Nephron progenitor cell (in vitro differentiated cells): ENCODE measurements around the gene ROBO2.

ENCODE experiments used
- DNase-seq: peaks from one replicate; pipeline ENCODE4 v3.0.0; 2021
- H3K27ac Mint-ChIP-seq: 2 replicates; pipeline ENCODE4 v1.8.0; 2021; ENCODE audit warnings: mild to moderate bottlenecking, moderate library complexity, mixed read lengths
- H3K27me3 Mint-ChIP-seq: 2 replicates; pipeline ENCODE4 v1.8.0; 2021; ENCODE audit warnings: mild to moderate bottlenecking, low read depth, mixed read lengths; ENCODE audit not compliant: poor library complexity
- H3K36me3 Mint-ChIP-seq: 2 replicates; pipeline ENCODE4 v1.8.0; 2021; ENCODE audit warnings: low read depth, mixed read lengths
- H3K4me1 Mint-ChIP-seq: 2 replicates; pipeline ENCODE4 v1.8.0; 2021; ENCODE audit warnings: mixed read lengths
- H3K4me3 Mint-ChIP-seq: 2 replicates; pipeline ENCODE4 v1.8.0; 2021; ENCODE audit warnings: mild to moderate bottlenecking, moderate library complexity, mixed read lengths
- H3K9me3 Mint-ChIP-seq: 2 replicates; pipeline ENCODE4 v1.8.0; 2021; ENCODE audit warnings: mild to moderate bottlenecking, moderate library complexity, mixed read lengths
- CTCF ChIP-seq: fragments of 200-600 bp; sonication (generic); IDR thresholded peaks from 2 replicates; pipeline ENCODE4 v1.5.0; 2021; ENCODE audit warnings: antibody characterized with exemption

The ROBO2 gene

GRCh38 chr3:77186319-77186718 lies 146.4 kb downstream of the ROBO2 start:
- Mint-ChIP-seq H3K27ac (no peak overlapping the region), H3K4me1 (peaks cover 21% of the 10 kb centered on the region), H3K27me3 (no peaks in the 10 kb centered on the region), H3K9me3 (no peaks in the 10 kb centered on the region), H3K4me3 (no peak overlapping the region), H3K36me3 (no peaks in the 10 kb centered on the region)
- no peak for TF ChIP-seq CTCF
- no peak for DNase-seq

GRCh38 chr3:77186728-77187127 lies 146.8 kb downstream of the ROBO2 start:
- Mint-ChIP-seq H3K27me3 (no peaks in the 10 kb centered on the region), H3K4me3 (no peak overlapping the region), H3K9me3 (no peaks in the 10 kb centered on the region), H3K36me3 (no peaks in the 10 kb centered on the region), H3K4me1 (peaks cover 25% of the 10 kb centered on the region), H3K27ac (no peak overlapping the region)
- no peak for DNase-seq
- no peak for TF ChIP-seq CTCF

GRCh38 chr3:77188210-77188609 lies 148.3 kb downstream of the ROBO2 start:
- no peak for DNase-seq
- no peak for TF ChIP-seq CTCF
- no peaks in the 10 kb centered on the region for H3K9me3 Mint-ChIP-seq
- no peak overlapping the region for H3K27ac Mint-ChIP-seq
- H3K36me3 Mint-ChIP-seq, result no peaks in the 10 kb centered on the region
- H3K4me3 Mint-ChIP-seq, result no peak overlapping the region
- H3K4me1 Mint-ChIP-seq, result peaks cover 31% of the 10 kb centered on the region
- H3K27me3 Mint-ChIP-seq, result no peaks in the 10 kb centered on the region

GRCh38 chr3:77189258-77189657 lies 149.4 kb downstream of the ROBO2 start:
- Mint-ChIP-seq H3K27me3 (no peaks in the 10 kb centered on the region), H3K9me3 (no peaks in the 10 kb centered on the region), H3K36me3 (no peaks in the 10 kb centered on the region), H3K4me3 (no peak overlapping the region), H3K4me1 (peaks cover 31% of the 10 kb centered on the region), H3K27ac (no peak overlapping the region)
- no peak for DNase-seq
- TF ChIP-seq CTCF, result no peak

DNA sequence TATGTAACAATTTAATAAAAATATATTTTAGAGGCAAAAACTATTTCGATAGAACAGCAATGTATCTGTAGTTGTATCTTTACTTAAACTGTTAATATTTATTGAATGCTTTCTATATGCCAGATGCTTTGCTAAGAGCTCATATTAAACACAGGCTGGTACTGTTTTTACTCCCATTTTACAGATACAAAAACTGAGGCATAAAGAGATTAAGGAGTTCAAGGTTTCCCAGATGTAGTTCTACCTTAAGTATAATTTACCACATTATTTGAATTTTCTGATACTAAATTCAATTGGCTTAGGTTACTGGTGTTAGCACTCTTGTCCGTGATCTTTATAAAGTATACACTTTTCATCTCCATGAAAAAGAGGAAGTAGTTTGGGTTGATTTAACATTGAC lies 149.8 kb downstream of the ROBO2 start:
- H3K27me3 Mint-ChIP-seq, result no peaks in the 10 kb centered on the region
- peaks cover 31% of the 10 kb centered on the region for H3K4me1 Mint-ChIP-seq
- no peak for DNase-seq
- no peaks in the 10 kb centered on the region for H3K9me3 Mint-ChIP-seq
- TF ChIP-seq CTCF, result no peak
- no peaks in the 10 kb centered on the region for H3K36me3 Mint-ChIP-seq
- peak overlapping the region; percentile 39 for H3K27ac Mint-ChIP-seq
- no peak overlapping the region for H3K4me3 Mint-ChIP-seq

DNA sequence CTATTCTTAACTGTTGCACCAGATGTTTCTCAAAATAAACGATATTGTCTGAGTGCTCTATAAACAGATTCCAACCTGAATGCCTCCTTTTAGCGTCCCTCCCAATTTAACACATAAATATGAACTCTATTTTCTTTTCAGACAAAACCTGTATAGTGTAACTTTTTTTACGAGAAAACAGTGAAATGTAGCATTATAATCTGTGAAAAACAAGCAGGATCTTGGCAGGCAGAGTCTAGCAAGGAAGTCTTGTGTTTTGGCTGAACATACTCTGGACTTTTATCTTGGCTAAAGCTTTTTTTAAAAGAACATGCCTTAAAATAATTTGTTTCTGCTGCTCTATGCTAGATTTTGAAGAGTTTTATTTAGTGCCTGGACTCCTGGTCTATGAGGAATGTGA lies 150.5 kb downstream of the ROBO2 start:
- Mint-ChIP-seq H3K9me3 (no peaks in the 10 kb centered on the region), H3K36me3 (no peaks in the 10 kb centered on the region), H3K4me3 (no peak overlapping the region), H3K27ac (no peak overlapping the region), H3K4me1 (peaks cover 31% of the 10 kb centered on the region), H3K27me3 (no peaks in the 10 kb centered on the region)
- TF ChIP-seq CTCF, result no peak
- DNase-seq, result no peak
